AG09319 (cell line): ENCODE results near the gene COIL.

Experiments used
- DNase-seq: peaks from one replicate; pipeline ENCODE4 v3.0.0-alpha.2; 2010; ENCODE audit warnings: low read depth; ENCODE audit errors: extremely low read depth
- TF ChIP-seq, protein P1 (sequence below): IDR thresholded peaks from 2 replicates; pipeline ENCODE4 v1.5.1; 2011; ENCODE audit warnings: low read depth, mild to moderate bottlenecking, inconsistent platforms, low read length, moderate library complexity

Gene COIL

DNA sequence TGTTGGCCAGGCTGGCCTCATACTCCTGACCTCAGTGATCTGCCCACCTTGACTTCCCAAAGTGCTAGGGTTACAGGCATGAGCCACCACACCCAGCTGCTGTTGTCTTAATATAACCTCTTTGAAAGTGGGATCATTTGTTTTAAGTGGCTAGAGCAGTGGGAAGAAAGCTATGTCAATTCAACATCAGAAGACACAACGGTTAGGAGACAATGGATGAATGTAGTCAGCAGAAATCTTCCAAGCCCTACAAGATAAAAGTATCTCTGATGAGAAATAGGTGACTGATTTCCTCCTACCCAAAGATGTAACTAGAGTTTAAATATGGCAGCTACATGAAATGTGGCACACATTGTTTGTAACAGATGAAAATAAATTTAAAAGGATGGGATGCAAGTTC, 27.0 kb downstream of the COIL start:
- TF ChIP-seq, protein P1, sequence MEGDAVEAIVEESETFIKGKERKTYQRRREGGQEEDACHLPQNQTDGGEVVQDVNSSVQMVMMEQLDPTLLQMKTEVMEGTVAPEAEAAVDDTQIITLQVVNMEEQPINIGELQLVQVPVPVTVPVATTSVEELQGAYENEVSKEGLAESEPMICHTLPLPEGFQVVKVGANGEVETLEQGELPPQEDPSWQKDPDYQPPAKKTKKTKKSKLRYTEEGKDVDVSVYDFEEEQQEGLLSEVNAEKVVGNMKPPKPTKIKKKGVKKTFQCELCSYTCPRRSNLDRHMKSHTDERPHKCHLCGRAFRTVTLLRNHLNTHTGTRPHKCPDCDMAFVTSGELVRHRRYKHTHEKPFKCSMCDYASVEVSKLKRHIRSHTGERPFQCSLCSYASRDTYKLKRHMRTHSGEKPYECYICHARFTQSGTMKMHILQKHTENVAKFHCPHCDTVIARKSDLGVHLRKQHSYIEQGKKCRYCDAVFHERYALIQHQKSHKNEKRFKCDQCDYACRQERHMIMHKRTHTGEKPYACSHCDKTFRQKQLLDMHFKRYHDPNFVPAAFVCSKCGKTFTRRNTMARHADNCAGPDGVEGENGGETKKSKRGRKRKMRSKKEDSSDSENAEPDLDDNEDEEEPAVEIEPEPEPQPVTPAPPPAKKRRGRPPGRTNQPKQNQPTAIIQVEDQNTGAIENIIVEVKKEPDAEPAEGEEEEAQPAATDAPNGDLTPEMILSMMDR, result no peak
- no peak for DNase-seq

DNA sequence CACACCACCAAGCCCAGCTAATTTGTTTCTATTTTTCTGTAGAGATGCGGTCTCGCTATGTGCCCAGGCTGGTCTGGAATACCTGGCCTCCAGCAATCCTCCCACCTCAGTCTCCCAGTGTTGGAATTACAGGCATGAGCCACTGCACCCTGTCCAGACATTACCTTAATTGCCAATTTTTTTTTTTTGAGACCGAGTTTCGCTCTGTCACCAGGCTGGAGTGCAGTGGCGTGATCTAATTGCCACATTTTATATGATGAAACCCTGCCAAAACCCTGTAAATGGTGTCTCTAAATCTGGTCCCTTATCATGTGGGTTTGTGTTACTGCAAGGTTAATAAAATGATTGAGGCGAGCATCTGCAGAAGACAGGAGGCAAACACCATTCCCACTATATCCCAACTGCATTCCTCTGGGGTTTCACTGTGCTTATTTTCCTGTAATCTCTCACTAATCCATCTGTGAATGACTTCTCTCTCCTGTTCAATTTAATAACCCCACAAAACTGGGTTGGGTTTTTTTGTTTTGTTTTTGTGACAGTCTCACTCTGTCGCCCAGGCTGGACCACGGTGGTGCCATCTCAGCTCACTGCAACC, 27.6 kb downstream of the COIL start:
- TF ChIP-seq, protein P1, result no peak
- no peak for DNase-seq

DNA sequence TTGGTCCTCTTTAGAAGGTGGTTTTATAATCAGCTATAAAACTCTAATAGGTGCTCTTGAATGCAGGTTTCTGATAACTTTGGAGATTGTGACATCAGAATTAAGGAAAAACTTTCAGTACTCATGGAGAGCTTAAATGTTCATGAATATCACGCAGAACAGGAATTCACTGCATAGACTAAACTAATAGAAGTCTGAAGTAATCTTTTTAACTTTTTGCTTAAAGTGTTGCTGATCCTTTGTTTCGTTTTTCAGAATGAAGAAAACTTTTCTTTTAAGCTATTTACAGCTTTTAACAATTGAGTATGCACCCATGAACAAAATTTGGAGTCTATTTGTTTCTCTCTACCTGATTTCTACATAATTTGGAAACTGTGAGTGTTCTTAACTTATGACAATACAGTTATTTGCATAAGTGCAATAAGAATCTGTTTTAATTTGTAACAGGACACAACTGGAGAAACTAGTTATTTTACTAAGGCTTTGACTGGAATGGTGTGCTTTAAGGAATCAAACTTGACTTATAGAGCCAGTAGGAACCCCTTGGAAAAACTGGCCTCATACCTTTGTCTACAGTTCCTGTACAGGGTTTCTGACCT, 30.0 kb downstream of the COIL start:
- TF ChIP-seq, protein P1, result no peak
- no peak for DNase-seq

DNA sequence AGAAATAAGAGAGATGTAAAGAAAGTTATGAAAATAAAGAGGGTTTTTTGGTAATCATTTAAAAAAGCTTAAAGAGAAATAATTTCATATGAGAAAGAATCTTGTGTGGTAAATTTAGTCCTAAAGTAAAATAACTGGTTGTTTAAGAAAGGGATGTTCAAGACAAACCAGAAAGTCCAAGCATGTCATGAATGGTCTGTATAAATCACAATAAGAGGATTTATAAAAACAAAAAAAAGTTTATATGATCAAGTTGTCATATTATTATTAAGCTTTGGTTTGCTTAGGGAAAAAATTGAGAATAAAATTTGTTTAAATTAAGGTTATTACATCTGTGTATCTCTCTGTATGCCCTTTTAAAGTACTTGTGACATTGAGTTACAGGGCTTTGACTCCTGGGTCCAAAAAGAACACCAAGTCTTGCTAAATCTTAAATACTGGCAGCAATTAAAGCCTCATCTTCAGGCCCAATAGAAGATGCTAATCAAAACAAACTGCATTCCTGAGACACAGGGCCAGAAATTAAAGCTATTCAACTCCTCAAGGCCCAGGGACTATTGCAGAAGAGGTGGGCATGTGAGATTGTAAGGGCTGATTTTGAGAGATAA, 31.4 kb downstream of the COIL start:
- TF ChIP-seq, protein P1, result no peak
- DNase-seq, result no peak

DNA sequence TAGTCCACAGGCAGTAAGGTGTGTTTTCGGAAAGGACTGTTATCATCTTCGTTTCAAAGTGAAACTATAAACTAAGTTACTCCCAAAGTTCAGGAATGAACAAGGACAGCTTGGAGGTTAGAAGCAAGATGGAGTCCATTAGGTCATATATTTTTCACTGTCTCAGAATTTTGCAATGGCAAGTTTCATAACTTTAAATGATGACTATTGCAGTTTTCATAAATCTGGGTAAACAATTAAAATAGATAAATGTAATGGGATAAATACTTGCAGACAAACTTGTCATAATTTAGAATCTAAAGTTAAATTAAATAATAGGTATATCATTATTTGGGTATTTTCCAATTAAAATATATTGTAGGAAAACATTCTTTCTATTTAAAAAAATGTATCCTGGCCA, 32.3 kb downstream of the COIL start:
- DNase-seq, result no peak
- TF ChIP-seq, protein P1, result no peak

DNA sequence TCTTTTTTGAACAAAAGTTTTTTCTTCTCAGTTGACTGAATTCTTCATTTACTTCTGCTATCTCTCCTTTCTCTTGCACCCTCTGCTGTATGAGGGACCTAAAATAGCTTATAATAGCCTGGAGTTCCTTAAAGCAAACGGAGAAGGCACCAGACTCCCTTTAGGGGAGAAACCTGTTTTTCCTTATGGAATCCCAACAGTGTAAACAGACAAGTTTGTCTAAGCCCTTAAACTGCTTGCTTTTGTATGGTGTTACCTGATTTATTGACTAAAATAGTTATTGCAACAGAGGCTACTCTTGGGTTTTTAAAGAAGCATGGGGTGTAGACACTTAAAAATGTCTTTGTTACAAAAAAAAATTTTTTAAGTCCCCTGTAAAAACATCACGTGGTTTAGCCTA, 34.1 kb downstream of the COIL start:
- DNase-seq, result no peak
- TF ChIP-seq, protein P1, result no peak

DNA sequence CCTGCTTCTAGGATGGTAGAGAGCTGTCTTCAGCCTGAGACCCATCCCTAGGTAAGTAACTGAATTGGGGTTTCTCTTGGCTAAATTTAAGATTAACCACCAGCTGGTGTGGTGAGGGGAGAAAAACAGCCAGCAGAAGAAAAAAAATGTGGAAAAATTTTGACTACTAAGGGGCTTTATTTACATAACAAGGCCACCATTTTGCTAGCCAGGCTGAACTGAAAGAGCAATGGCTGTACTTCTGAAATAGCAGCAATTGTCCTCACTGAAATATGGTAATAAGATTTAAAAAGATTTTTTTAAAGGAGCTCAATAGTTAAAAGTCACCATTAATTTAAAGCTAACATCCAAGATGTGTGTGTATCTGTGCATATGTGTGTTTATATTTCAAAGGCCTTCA, 34.6 kb downstream of the COIL start:
- TF ChIP-seq, protein P1, result no peak
- DNase-seq, result no peak
